ENCODE data around the gene ROCK2. TPM values are rescaled to one million over a fixed set of nuclear protein-coding genes. Genes with fewer than 3 reads are reported as not detected.
"Not testable (repeated sequence)": the region's sequence is repeated elsewhere in the genome, so short reads cannot be mapped to it uniquely, and the experiment has no call there.

The ROCK2 gene
- total RNA-seq, 2 donors from 2014 or later = 62.7 to 80.9 TPM

DNA sequence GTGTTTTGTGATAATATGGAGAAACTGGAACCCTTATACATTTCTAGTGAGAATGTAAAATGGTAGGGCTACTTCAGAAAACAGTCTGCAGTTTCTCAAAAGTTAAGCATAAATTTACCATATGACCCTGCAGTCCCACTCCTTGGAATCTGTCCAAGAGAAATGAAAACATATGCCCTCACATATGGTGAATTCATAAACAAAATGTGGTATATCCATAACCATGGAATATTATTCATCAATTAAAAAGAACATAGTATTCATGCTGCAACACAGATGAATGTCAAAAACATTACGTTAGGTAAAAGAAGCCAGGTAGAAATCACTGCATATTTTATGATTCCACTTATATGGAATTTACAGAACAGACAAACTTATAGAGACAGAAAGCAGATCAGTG is 11.8 kb downstream of the ROCK2 start:
- Histone ChIP-seq H3K4me3 (no peak overlapping the region), H3K9ac (ENCODE audit: low read depth in 2 of 2, low read length in 2 of 2) (no peak overlapping the region), H3K4me1 (no peaks in the 10 kb centered on the region), H3K27ac (no peak overlapping the region), H3K36me3 (no peaks in the 10 kb centered on the region), H3K9me3 (no peaks in the 10 kb centered on the region), H3K27me3 (no peaks in the 10 kb centered on the region)
- DNase-seq = no peak
- intact Hi-C loops (cut with DNase I) = no loop called here
- TF ChIP-seq, protein P1, sequence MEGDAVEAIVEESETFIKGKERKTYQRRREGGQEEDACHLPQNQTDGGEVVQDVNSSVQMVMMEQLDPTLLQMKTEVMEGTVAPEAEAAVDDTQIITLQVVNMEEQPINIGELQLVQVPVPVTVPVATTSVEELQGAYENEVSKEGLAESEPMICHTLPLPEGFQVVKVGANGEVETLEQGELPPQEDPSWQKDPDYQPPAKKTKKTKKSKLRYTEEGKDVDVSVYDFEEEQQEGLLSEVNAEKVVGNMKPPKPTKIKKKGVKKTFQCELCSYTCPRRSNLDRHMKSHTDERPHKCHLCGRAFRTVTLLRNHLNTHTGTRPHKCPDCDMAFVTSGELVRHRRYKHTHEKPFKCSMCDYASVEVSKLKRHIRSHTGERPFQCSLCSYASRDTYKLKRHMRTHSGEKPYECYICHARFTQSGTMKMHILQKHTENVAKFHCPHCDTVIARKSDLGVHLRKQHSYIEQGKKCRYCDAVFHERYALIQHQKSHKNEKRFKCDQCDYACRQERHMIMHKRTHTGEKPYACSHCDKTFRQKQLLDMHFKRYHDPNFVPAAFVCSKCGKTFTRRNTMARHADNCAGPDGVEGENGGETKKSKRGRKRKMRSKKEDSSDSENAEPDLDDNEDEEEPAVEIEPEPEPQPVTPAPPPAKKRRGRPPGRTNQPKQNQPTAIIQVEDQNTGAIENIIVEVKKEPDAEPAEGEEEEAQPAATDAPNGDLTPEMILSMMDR (IDR thresholded peaks at IDR 0.05) = no peak

DNA sequence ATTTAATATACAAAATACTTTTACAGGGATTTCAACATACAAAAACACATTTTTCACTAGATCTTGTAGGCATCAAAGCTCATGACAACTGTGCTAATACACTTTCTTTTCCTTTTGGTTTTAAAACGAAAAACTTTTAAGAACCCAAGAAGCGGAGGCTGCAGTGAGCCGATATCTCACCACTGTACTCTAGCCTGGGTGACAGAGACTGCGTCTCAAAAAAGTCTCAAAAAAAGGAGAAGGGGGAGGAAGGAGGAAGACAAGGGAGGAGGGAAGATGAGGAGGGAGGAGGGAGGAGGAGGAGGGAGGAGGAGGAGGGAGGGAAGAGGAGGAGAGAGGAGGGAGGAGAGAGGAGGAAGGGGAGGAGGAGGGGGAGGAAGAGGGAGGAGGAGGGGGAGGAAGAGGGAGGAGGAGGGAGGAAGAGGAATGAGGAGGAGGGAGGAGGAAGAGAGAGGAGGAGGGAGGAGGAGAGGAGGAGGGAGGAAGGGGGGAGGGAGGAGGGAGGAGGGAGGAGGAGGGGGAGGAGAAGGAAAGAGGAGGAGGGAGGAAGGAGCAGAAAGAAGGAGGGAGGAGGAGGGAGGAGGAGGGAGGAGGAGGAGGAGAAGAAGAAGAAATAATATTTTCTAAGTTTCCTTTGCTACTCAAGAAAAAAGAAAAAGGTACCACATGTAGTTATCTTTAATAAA is 13.8 kb downstream of the ROCK2 start:
- Histone ChIP-seq H3K27ac (no peak overlapping the region), H3K36me3 (no peaks in the 10 kb centered on the region), H3K9ac (ENCODE audit: low read depth in 2 of 2, low read length in 2 of 2) (no peak overlapping the region), H3K4me1 (no peaks in the 10 kb centered on the region), H3K27me3 (no peaks in the 10 kb centered on the region), H3K9me3 (no peaks in the 10 kb centered on the region), H3K4me3 (no peak overlapping the region)
- intact Hi-C loops (cut with DNase I) = no loop called here
- no peak for DNase-seq
- TF ChIP-seq, protein P1 (IDR thresholded peaks at IDR 0.05) = no peak

DNA sequence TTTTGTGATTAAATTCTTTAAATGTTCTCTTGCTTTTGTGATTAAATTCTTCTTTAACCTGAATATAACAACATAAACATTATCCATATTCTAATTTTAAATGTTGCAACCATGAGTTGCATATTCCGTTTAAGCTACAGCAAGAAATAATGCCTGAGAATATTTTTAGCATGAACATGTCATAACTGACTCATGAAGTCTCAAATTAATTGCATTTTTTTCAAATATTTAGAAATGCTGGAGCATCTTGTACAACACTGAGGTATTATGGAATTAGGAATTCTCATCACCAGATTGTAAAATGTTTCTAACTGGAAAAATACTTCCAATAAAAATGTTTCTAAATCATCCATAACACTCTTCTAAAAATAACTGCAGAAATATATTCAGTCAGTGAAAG is 14.7 kb downstream of the ROCK2 start:
- DNase-seq = no peak
- no peak overlapping the region for H3K27ac ChIP-seq
- TF ChIP-seq, protein P1 (IDR thresholded peaks at IDR 0.05) = no peak
- H3K9me3 ChIP-seq = no peaks in the 10 kb centered on the region
- intact Hi-C loops (cut with DNase I) = loop anchor here (10.0 kb wide), 1 partner anchor 95 kb away; no protein-coding TSS in a partner anchor
- H3K4me3 ChIP-seq = no peak overlapping the region
- no peaks in the 10 kb centered on the region for H3K4me1 ChIP-seq
- H3K27me3 ChIP-seq = no peaks in the 10 kb centered on the region
- H3K36me3 ChIP-seq = no peaks in the 10 kb centered on the region
- H3K9ac ChIP-seq (ENCODE audit: low read depth in 2 of 2, low read length in 2 of 2) = no peak overlapping the region

DNA sequence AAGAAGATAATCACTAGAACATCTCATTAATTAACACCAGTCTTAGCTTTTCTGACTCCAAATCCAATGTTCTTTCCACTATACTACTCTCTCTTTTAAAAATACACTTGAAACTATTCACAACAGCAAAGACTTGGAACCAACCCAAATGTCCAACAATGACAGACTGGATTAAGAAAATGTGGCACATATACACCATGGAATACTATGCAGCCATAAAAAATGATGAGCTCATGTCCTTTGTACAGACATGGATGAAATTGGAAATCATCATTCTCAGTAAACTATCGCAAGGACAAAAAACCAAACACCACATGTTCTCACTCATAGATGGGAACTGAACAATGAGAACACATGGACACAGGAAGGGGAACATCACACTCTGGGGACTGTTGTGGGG is 15.9 kb downstream of the ROCK2 start:
- H3K4me1 ChIP-seq; DNase-seq; H3K36me3 ChIP-seq; H3K4me3 ChIP-seq; H3K9ac ChIP-seq (ENCODE audit: low read depth in 2 of 2, low read length in 2 of 2); H3K27me3 ChIP-seq; H3K9me3 ChIP-seq; H3K27ac ChIP-seq: not testable (repeated sequence)
- intact Hi-C loops (cut with DNase I) = loop anchor here (10.0 kb wide), 1 partner anchor 94 kb away; no protein-coding TSS in a partner anchor

DNA sequence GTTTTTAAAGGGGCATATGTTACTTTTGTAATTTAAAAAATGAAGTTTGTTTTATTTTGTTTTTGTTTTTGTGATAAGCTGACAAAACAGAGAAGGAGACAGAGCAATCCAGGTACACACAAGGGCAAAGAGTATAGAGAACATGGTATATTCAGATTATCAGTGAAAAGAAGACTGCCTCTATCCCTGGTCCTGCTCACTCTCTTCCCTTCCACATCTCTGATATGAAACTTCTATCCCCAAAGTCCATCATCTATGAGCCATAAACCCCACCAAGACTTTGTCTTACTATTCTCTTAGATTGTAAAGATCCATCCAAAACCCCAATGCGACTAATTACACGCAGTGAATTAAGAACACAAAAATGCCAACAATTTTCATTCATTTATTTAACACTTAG is 16.6 kb downstream of the ROCK2 start:
- H3K27ac ChIP-seq = no peak overlapping the region
- no peaks in the 10 kb centered on the region for H3K27me3 ChIP-seq
- no peak for DNase-seq
- no peaks in the 10 kb centered on the region for H3K4me1 ChIP-seq
- H3K9ac ChIP-seq (ENCODE audit: low read depth in 2 of 2, low read length in 2 of 2) = no peak overlapping the region
- intact Hi-C loops (cut with DNase I) = loop anchor here (10.0 kb wide), 1 partner anchor 93 kb away; no protein-coding TSS in a partner anchor
- H3K4me3 ChIP-seq = no peak overlapping the region
- TF ChIP-seq, protein P1 (IDR thresholded peaks at IDR 0.05) = no peak
- H3K36me3 ChIP-seq = no peaks in the 10 kb centered on the region
- H3K9me3 ChIP-seq = no peaks in the 10 kb centered on the region

DNA sequence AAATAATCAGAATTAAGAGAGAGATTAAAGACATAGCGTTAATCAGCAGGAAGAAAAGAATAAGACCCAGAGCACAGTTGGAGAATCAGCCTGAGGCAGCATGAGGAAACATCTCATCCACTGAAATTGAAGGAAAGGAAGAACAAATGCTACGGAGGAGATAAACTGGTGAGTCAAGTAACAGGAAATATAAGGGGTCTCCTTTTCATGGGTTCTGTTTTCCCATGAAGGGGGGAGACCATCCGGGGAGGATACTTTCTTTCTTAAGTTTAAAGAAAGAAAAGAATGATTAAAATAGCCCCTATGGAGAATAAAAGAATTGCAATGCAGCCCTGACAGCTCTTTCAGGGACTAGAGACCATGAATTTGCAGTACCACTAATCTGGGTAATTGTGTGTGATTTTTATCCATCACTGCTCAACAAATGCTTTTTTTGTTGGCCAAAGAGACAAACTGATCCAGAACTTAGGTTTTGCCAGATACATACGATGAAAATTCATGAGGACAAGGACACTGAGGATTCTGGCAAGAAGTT is 17.7 kb downstream of the ROCK2 start:
- no peaks in the 10 kb centered on the region for H3K4me1 ChIP-seq
- H3K36me3 ChIP-seq = no peaks in the 10 kb centered on the region
- H3K4me3 ChIP-seq = no peak overlapping the region
- no peaks in the 10 kb centered on the region for H3K9me3 ChIP-seq
- no peaks in the 10 kb centered on the region for H3K27me3 ChIP-seq
- TF ChIP-seq, protein P1 (IDR thresholded peaks at IDR 0.05) = no peak
- H3K27ac ChIP-seq = no peak overlapping the region
- intact Hi-C loops (cut with DNase I) = loop anchor here (10.0 kb wide), 1 partner anchor 92 kb away; no protein-coding TSS in a partner anchor
- no peak overlapping the region for H3K9ac ChIP-seq (ENCODE audit: low read depth in 2 of 2, low read length in 2 of 2)
- DNase-seq = no peak

Measured in colonic mucosa (tissue), 4 donors.